OCI-LY7 (cell line): ENCODE data around the gene CTNNBL1. TPM values are rescaled to one million over a fixed set of nuclear protein-coding genes. Genes with fewer than 3 reads are reported as not detected.

Experiments
- BruUV-seq: library from RNA; stranded (reverse); fragments of 400-500 nt; replicated peaks from 2 replicates; lab custom pipeline; 2021; lab: Mats Ljungman, UMichigan
- CTCF ChIA-PET: fragments of 300-600 bp; sonication (Branson Sonifier 250); formaldehyde crosslinking; loops from one replicate; lab custom pipeline; 2022; ENCODE audit warnings: antibody characterized with exemption; ENCODE audit not compliant: unreplicated experiment; lab: Charles Lee
- POLR2A ChIA-PET: fragments of 300-600 bp; sonication (Branson Sonifier 250); formaldehyde crosslinking; loops from one replicate; lab custom pipeline; 2022; ENCODE audit warnings: antibody characterized with exemption; lab: Charles Lee
- DNase-seq: peaks from one replicate; pipeline ENCODE4 v3.0.0-alpha.2; 2015; ENCODE audit warnings: low spot score
- H2AFZ ChIP-seq: fragments of 200-600 bp; sonication (generic), shearing (Covaris generic); 2 replicates; pipeline ENCODE4 v1.6.1; 2014; ENCODE audit warnings: mild to moderate bottlenecking, antibody characterized with exemption, low read length, moderate library complexity
- H3K27ac ChIP-seq: fragments of 200-600 bp; sonication (generic); 2 replicates; pipeline ENCODE4 v1.5.1; 2014; ENCODE audit warnings: mixed run types, low read depth, mild to moderate bottlenecking, moderate library complexity, low read length, inconsistent platforms; ENCODE audit not compliant: poor library complexity, severe bottlenecking
- H3K36me3 ChIP-seq: fragments of 200-600 bp; sonication (generic); 2 replicates; pipeline ENCODE4 v1.6.1; 2014; ENCODE audit warnings: mild to moderate bottlenecking, antibody characterized with exemption, low read length, moderate library complexity, mixed read lengths; ENCODE audit not compliant: insufficient read depth
- H3K4me1 ChIP-seq: fragments of 200-600 bp; sonication (generic); 2 replicates; pipeline ENCODE4 v1.5.1; 2014; ENCODE audit warnings: mild to moderate bottlenecking, low read length; ENCODE audit not compliant: insufficient read depth, poor library complexity, severe bottlenecking
- H3K4me2 ChIP-seq: fragments of 200-600 bp; sonication (generic); 2 replicates; pipeline ENCODE4 v1.6.1; 2014; ENCODE audit warnings: mild to moderate bottlenecking, low read length
- H3K4me3 ChIP-seq: fragments of 200-600 bp; sonication (generic); 2 replicates; pipeline ENCODE4 v1.5.1; 2014; ENCODE audit warnings: mild to moderate bottlenecking, low read depth, low read length; ENCODE audit not compliant: poor library complexity, severe bottlenecking
- H3K79me2 ChIP-seq: fragments of 200-600 bp; sonication (generic); 2 replicates; pipeline ENCODE4 v1.6.1; 2016; ENCODE audit warnings: low read depth, mild to moderate bottlenecking, low read length, moderate library complexity, mixed read lengths; ENCODE audit not compliant: insufficient read depth
- H3K9me2 ChIP-seq: fragments of 200-600 bp; sonication (generic); 2 replicates; pipeline ENCODE4 v1.6.1; 2016; ENCODE audit warnings: mild to moderate bottlenecking, low read length, mixed read lengths; ENCODE audit not compliant: insufficient read depth
- H3K9me3 ChIP-seq: fragments of 200-600 bp; sonication (generic); 2 replicates; pipeline ENCODE4 v1.6.1; 2014; ENCODE audit warnings: mild to moderate bottlenecking, mixed run types, low read length, mixed read lengths
- H4K20me1 ChIP-seq: fragments of 200-600 bp; sonication (generic); 2 replicates; pipeline ENCODE4 v1.6.1; 2014; ENCODE audit warnings: mild to moderate bottlenecking, antibody characterized with exemption, low read length, moderate library complexity, mixed read lengths; ENCODE audit not compliant: insufficient read depth
- CTCF ChIP-seq: fragments of 200-600 bp; sonication (generic); conservative IDR thresholded peaks from 2 replicates; pipeline ENCODE4 v1.5.1; 2014; ENCODE audit warnings: mild to moderate bottlenecking, antibody characterized with exemption, low read length, moderate library complexity, mixed read lengths
- EZH2phosphoT487 ChIP-seq: fragments of 200-600 bp; sonication (generic); IDR thresholded peaks from 2 replicates; pipeline ENCODE4 v1.6.1; 2018; ENCODE audit warnings: low read depth, borderline replicate concordance, mild to moderate bottlenecking, mixed run types, antibody characterized with exemption, low read length, moderate library complexity, mixed read lengths
- intact Hi-C: fragments of 100-400 bp; cut with micrococcal nuclease; formaldehyde crosslinking; loops from one replicate; pipeline ENCODE4 v1.10.0; 2022; ENCODE audit not compliant: unreplicated experiment
- total RNA-seq, 2 experiments: library from RNA; depleted of rRNA in 1 of 2; stranded (reverse); fragments of >200 nt in 1 of 2; shearing (Covaris generic) in 1 of 2; gene quantifications; 2 replicates each; pipeline ENCODE4 v1.2.3, GENCODE V29; 2014 to 2022

Gene CTNNBL1
- total RNA-seq, 2 experiments from 2014 or later = 38.0 to 90.0 TPM

DNA sequence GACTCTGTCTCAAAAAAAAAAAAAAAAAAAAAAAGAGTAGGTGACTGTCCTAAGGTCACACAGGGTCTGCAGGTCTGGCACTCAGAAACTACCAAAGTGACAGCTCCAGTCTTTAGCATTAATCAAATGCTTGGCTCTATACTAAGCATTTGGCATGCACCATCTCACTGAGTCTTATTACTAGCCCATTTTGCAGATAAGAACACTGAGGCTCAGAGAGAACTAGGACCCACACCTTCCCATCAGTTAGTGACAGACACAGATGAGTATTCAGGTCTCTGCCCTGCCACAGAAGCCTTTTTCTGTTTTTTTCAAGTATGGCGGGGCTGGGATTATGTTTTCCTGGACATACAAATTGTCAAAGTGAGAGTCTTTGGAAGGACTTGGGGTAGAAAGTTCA, 186.0 kb downstream of the CTNNBL1 start:
- no peaks in the 10 kb centered on the region for H3K9me3 ChIP-seq
- intact Hi-C loops = no loop called here
- H3K4me3 ChIP-seq = no peak overlapping the region
- no peaks in the 10 kb centered on the region for H3K36me3 ChIP-seq
- ChIA-PET POLR2A (no interaction called here), CTCF (no interaction called here)
- no peak overlapping the region for H3K4me2 ChIP-seq
- no peak overlapping the region for H2AFZ ChIP-seq
- no peaks in the 10 kb centered on the region for H3K79me2 ChIP-seq
- no peak for DNase-seq
- BruUV-seq = no TSS peak
- H3K4me1 ChIP-seq = no peaks in the 10 kb centered on the region
- TF ChIP-seq EZH2phosphoT487 (no peak), CTCF (no peak)
- H3K27ac ChIP-seq = no peak overlapping the region
- H4K20me1 ChIP-seq = no peaks in the 10 kb centered on the region
- no peaks in the 10 kb centered on the region for H3K9me2 ChIP-seq

GRCh38 chr20:37880726-37881591, 187.1 kb downstream of the CTNNBL1 start:
- intact Hi-C loops = no loop called here
- BruUV-seq = no TSS peak
- POLR2A ChIA-PET = no interaction called here

More at GRCh38 chr20:37880726-37881591, 187.1 kb downstream of the CTNNBL1 start:
- Histone ChIP-seq H3K36me3 (no peaks in the 10 kb centered on the region), H2AFZ (no peak overlapping the region), H4K20me1 (no peaks in the 10 kb centered on the region), H3K9me2 (no peaks in the 10 kb centered on the region), H3K79me2 (no peaks in the 10 kb centered on the region), H3K4me3 (no peak overlapping the region), H3K4me1 (no peaks in the 10 kb centered on the region), H3K9me3 (no peaks in the 10 kb centered on the region), H3K4me2 (no peak overlapping the region), H3K27ac (no peak overlapping the region)
- CTCF ChIA-PET = no interaction called here
- DNase-seq = no peak
- TF ChIP-seq EZH2phosphoT487 = no peak
- TF ChIP-seq CTCF = no peak
